IMR-90 (cell line): ENCODE results near the gene IQCE. TPM values are rescaled to one million over a fixed set of nuclear protein-coding genes. Genes with fewer than 3 reads are reported as not detected.

ENCODE experiments used
- ATAC-seq: fragments of 200-7000 bp; cut with Tn5 transposase; 2 replicates; pipeline ENCODE4 v1.9.1; 2020; ENCODE audit warnings: low read depth, mild to moderate bottlenecking, moderate library complexity
- BruUV-seq: library from RNA; stranded (reverse); fragments of 400-500 nt; replicated peaks from 2 replicates; lab custom pipeline; 2021; lab: Mats Ljungman, UMichigan
- CTCF ChIA-PET: fragments of 300-600 bp; formaldehyde crosslinking; extraction: SDS; loops from one replicate; lab custom pipeline; 2021; ENCODE audit warnings: antibody characterized with exemption; lab: Yijun Ruan, JAX
- POLR2A ChIA-PET: fragments of 300-600 bp; sonication (Branson Sonifier 250); formaldehyde crosslinking; loops from one replicate; lab custom pipeline; 2022; ENCODE audit warnings: antibody characterized with exemption; ENCODE audit not compliant: unreplicated experiment; lab: Charles Lee
- DNase-seq: peaks from one replicate; pipeline ENCODE4 v3.0.0; 2013
- H2AFZ ChIP-seq: replicated peaks from 2 replicates; pipeline ENCODE3; 2013; ENCODE audit warnings: low read length, mild to moderate bottlenecking; ENCODE audit not compliant: poor library complexity
- H2AK5ac ChIP-seq: 2 replicates; pipeline ENCODE4 v1.6.1; 2013; ENCODE audit warnings: low read depth, low read length, inconsistent platforms
- H2AK9ac ChIP-seq: replicated peaks from 2 replicates; pipeline ENCODE3; 2013; ENCODE audit warnings: mild to moderate bottlenecking, low read depth, low read length, moderate library complexity; ENCODE audit not compliant: poor library complexity
- H2BK120ac ChIP-seq: 2 replicates; pipeline ENCODE4 v1.6.1; 2013; ENCODE audit warnings: low read depth, low read length, inconsistent platforms
- H2BK15ac ChIP-seq: 3 replicates; pipeline ENCODE4 v1.6.1; 2013; ENCODE audit warnings: low read depth, low read length, inconsistent platforms
- H2BK20ac ChIP-seq: 2 replicates; pipeline ENCODE4 v1.6.1; 2013; ENCODE audit warnings: low read depth, mild to moderate bottlenecking, inconsistent platforms, low read length, moderate library complexity
- H2BK5ac ChIP-seq: 2 replicates; pipeline ENCODE4 v1.6.1; 2013; ENCODE audit warnings: mild to moderate bottlenecking, low read depth, low read length, inconsistent platforms; ENCODE audit not compliant: poor library complexity, severe bottlenecking
- H3K14ac ChIP-seq: replicated peaks from 2 replicates; pipeline ENCODE4 v1.6.1; 2013; ENCODE audit warnings: low read depth, low read length, inconsistent platforms
- H3K18ac ChIP-seq: 2 replicates; pipeline ENCODE4 v1.6.1; 2013; ENCODE audit warnings: low read depth, low read length, control low read depth
- H3K23ac ChIP-seq: 2 replicates; pipeline ENCODE4 v1.6.1; 2013; ENCODE audit warnings: low read depth, low read length, inconsistent platforms
- H3K27ac ChIP-seq: 2 replicates; pipeline ENCODE4 v1.5.1; 2013; ENCODE audit warnings: mild to moderate bottlenecking, control low read depth, low read length; ENCODE audit not compliant: insufficient read depth
- H3K27me3 ChIP-seq: 2 replicates; pipeline ENCODE4 v1.6.1; 2013; ENCODE audit warnings: low read length; ENCODE audit not compliant: control insufficient read depth, insufficient read depth
- H3K36me3 ChIP-seq: 2 replicates; pipeline ENCODE4 v1.6.1; 2013; ENCODE audit warnings: low read length, mixed read lengths; ENCODE audit not compliant: control insufficient read depth, insufficient read depth
- H3K4ac ChIP-seq: 2 replicates; pipeline ENCODE4 v1.6.1; 2013; ENCODE audit warnings: low read depth, low read length, inconsistent platforms
- H3K4me1 ChIP-seq: 2 replicates; pipeline ENCODE4 v1.6.1; 2013; ENCODE audit warnings: low read length, mixed read lengths; ENCODE audit not compliant: control insufficient read depth, insufficient read depth
- H3K4me2 ChIP-seq: 2 replicates; pipeline ENCODE4 v1.6.1; 2013; ENCODE audit warnings: low read depth, mild to moderate bottlenecking, control low read depth, low read length, moderate library complexity
- H3K4me3 ChIP-seq: 2 replicates; pipeline ENCODE4 v1.5.1; 2013; ENCODE audit warnings: low read depth, mild to moderate bottlenecking, control low read depth, low read length, moderate library complexity; ENCODE audit not compliant: insufficient read depth
- H3K56ac ChIP-seq: 2 replicates; pipeline ENCODE4 v1.6.1; 2013; ENCODE audit warnings: low read length, inconsistent platforms; ENCODE audit not compliant: insufficient read depth; ENCODE audit errors: extremely low read depth
- H3K79me1 ChIP-seq, 2 experiments: 2 replicates each; pipeline ENCODE4 v1.6.1; 2013; ENCODE audit warnings: low read length in 2 of 2, inconsistent platforms in 1 of 2, low read depth in 1 of 2
- H3K9ac ChIP-seq: 2 replicates; pipeline ENCODE4 v1.6.1; 2013; ENCODE audit warnings: low read depth, low read length, control low read depth
- H3K9me1 ChIP-seq: 2 replicates; pipeline ENCODE4 v1.6.1; 2013; ENCODE audit warnings: low read length, inconsistent platforms; ENCODE audit not compliant: insufficient read depth
- H3K9me3 ChIP-seq: 2 replicates; pipeline ENCODE4 v1.6.1; 2013; ENCODE audit warnings: low read length; ENCODE audit not compliant: control insufficient read depth, insufficient read depth
- H4K20me1 ChIP-seq: 2 replicates; pipeline ENCODE4 v1.6.1; 2013; ENCODE audit warnings: low read length, inconsistent platforms; ENCODE audit not compliant: insufficient read depth
- H4K5ac ChIP-seq: 2 replicates; pipeline ENCODE4 v1.6.1; 2013; ENCODE audit warnings: mild to moderate bottlenecking, low read depth, low read length, control low read depth
- H4K8ac ChIP-seq, 2 experiments: 2 replicates each; pipeline ENCODE4 v1.6.1; 2013; ENCODE audit warnings: low read depth in 2 of 2, low read length in 2 of 2, control low read depth in 1 of 2, inconsistent platforms in 1 of 2
- H4K91ac ChIP-seq: 2 replicates; pipeline ENCODE4 v1.6.1; 2013; ENCODE audit warnings: low read depth, low read length, inconsistent platforms; ENCODE audit not compliant: insufficient read depth
- BHLHE40 ChIP-seq: fragments of 150-350 bp; IDR thresholded peaks from 2 replicates; pipeline ENCODE4 v1.6.1; 2016; ENCODE audit warnings: mild to moderate bottlenecking, low read depth, low read length
- CEBPB ChIP-seq: IDR thresholded peaks from 2 replicates; pipeline ENCODE4 v1.6.1; 2012; ENCODE audit warnings: low read depth, low read length, improper control_type of control experiment
- CHD1 ChIP-seq: IDR thresholded peaks from 2 replicates; pipeline ENCODE4 v1.6.1; 2012; ENCODE audit warnings: low read depth, low read length, improper control_type of control experiment
- CTCF ChIP-seq: conservative IDR thresholded peaks from 2 replicates; pipeline ENCODE4 v1.5.1; 2012; ENCODE audit warnings: mild to moderate bottlenecking, low read depth, low read length, improper control_type of control experiment
- ELK1 ChIP-seq: fragments of 150-350 bp; IDR thresholded peaks from 2 replicates; pipeline ENCODE4 v1.6.1; 2016; ENCODE audit warnings: low read depth, mild to moderate bottlenecking, low read length, moderate library complexity, borderline replicate concordance
- MAFK ChIP-seq: IDR thresholded peaks from 2 replicates; pipeline ENCODE4 v1.6.1; 2012; ENCODE audit warnings: low read depth, low read length, improper control_type of control experiment
- MAZ ChIP-seq: IDR thresholded peaks from 2 replicates; pipeline ENCODE4 v1.6.1; 2012; ENCODE audit warnings: low read depth, mild to moderate bottlenecking, low read length, improper control_type of control experiment, moderate library complexity, borderline replicate concordance
- NFE2L2 ChIP-seq: fragments of 150-350 bp; IDR thresholded peaks from 2 replicates; pipeline ENCODE4 v1.6.1; 2016; ENCODE audit warnings: low read depth, mild to moderate bottlenecking, low read length
- POLR2A ChIP-seq: IDR thresholded peaks from 2 replicates; pipeline ENCODE4 v1.6.1; 2012; ENCODE audit warnings: mild to moderate bottlenecking, low read depth, low read length
- RAD21 ChIP-seq: IDR thresholded peaks from 2 replicates; pipeline ENCODE4 v1.6.1; 2012; ENCODE audit warnings: low read length, improper control_type of control experiment
- RCOR1 ChIP-seq: IDR thresholded peaks from 2 replicates; pipeline ENCODE4 v1.6.1; 2012; ENCODE audit warnings: mild to moderate bottlenecking, low read length, improper control_type of control experiment; ENCODE audit not compliant: insufficient replicate concordance
- RFX5 ChIP-seq: IDR thresholded peaks from 2 replicates; pipeline ENCODE4 v1.8.0; 2012; ENCODE audit warnings: low read depth, mild to moderate bottlenecking, low read length, moderate library complexity
- SMC3 ChIP-seq: fragments of 150-350 bp; IDR thresholded peaks from 2 replicates; pipeline ENCODE4 v1.6.1; 2016; ENCODE audit warnings: low read depth, mild to moderate bottlenecking, antibody characterized with exemption, low read length, moderate library complexity
- WGBS, 2 experiments: methylation state at CpG; one replicate each; pipeline versions ENCODE4 v1.1.5 to v1.1.7; 2013; ENCODE audit warnings: missing lambda C conversion rate in 2 of 2; ENCODE audit not compliant: insufficient read length in 1 of 2; ENCODE audit errors: extremely low coverage in 2 of 2; 5-methylcytosine and 5-hydroxymethylcytosine counted together
- dilution Hi-C: fragments of 300-500 bp; cut with HindIII; formaldehyde crosslinking; loops from one replicate; pipeline ENCODE4 v1.14.3; 2018; ENCODE audit warnings: low sequenced_read_pairs; ENCODE audit not compliant: unreplicated experiment
- in situ Hi-C: fragments of 300-500 bp; cut with MboI; formaldehyde crosslinking; loops from 3 replicates; pipeline ENCODE4 v1.14.3; 2019; ENCODE audit warnings: low sequenced_read_pairs, inconsistent platforms, mixed read lengths
- intact Hi-C: fragments of 100-400 bp; cut with micrococcal nuclease; formaldehyde crosslinking; loops from 2 replicates; pipeline ENCODE4 v1.10.0; 2022
- polyA plus RNA-seq, 3 experiments: library from polyadenylated mRNA; depleted of rRNA; stranded (reverse); fragments of >200 nt; gene quantifications; 2 replicates each; pipeline ENCODE4 v1.2.3, GENCODE V29; 2012; ENCODE audit warnings: low replicate concordance in 1 of 3
- total RNA-seq: library from RNA; depleted of rRNA; stranded (reverse); fragments of >200 nt; gene quantifications from 2 replicates; pipeline ENCODE4 v1.2.3, GENCODE V29; 2012
- TF ChIP-seq, protein P1 (sequence below): fragments of 150-350 bp; IDR thresholded peaks from 2 replicates; pipeline ENCODE4 v1.6.1; 2017; ENCODE audit warnings: mild to moderate bottlenecking, antibody characterized with exemption, low read length, low read depth

The IQCE gene
- total and polyA plus RNA-seq, 2 of the 4 experiments (the other 2 are of a cell fraction): 5.0 to 6.3 TPM

GRCh38 chr7:2607923-2608904, 49.4 kb downstream of the IQCE start:
- in situ Hi-C loops: no loop called here
- Histone ChIP-seq H2BK15ac (no peak overlapping the region), H3K18ac (no peak overlapping the region), H3K23ac (no peak overlapping the region), H2BK120ac (no peak overlapping the region), H3K56ac (no peak overlapping the region), H3K9ac (no peak overlapping the region), H3K9me1 (no peaks in the 10 kb centered on the region), H3K9me3 (no peaks in the 10 kb centered on the region), H2BK5ac (no peak overlapping the region), H2AFZ (no peak overlapping the region), H3K4me1 (no peaks in the 10 kb centered on the region), H3K4me2 (no peak overlapping the region), H3K4ac (no peak overlapping the region), H2AK5ac (0 out of 2 replicates have a peak overlapping the region, but pooled peaks have one; percentile 48), H4K91ac (no peak overlapping the region), H3K14ac (no peak overlapping the region), H3K79me1 (no peaks in the 10 kb centered on the region), H3K27ac (no peak overlapping the region), H4K8ac (no peak overlapping the region), H3K4me3 (no peak overlapping the region), H2BK20ac (no peak overlapping the region), H3K27me3 (no peaks in the 10 kb centered on the region), H4K20me1 (no peaks in the 10 kb centered on the region; the same call in 1 of the 2 replicates), H3K36me3 (peaks cover 5% of the 10 kb centered on the region; the same call in 1 of the 2 replicates), H4K5ac (no peak overlapping the region), H2AK9ac (no peak overlapping the region)
- no peak for DNase-seq
- intact Hi-C loops: no loop called here
- 91% methylated on average over 17 of the region's 37 CpGs; no CpG with 5 or more reads in 1 of the 2 experiments for WGBS, 2 experiments
- BruUV-seq: no TSS peak
- POLR2A ChIA-PET: no interaction called here
- no peak for ATAC-seq
- CTCF ChIA-PET: interaction anchor here (0.9 to 1.8 kb wide), 3 partner anchors 10 to 225 kb away, joined by 3 to 6 read pairs (median 4); no protein-coding TSS in a partner anchor
- dilution Hi-C loops: no loop called here
- TF ChIP-seq RCOR1 (no peak), ELK1 (no peak), CEBPB (no peak), RAD21 (no peak), NFE2L2 (no peak), RFX5 (no peak), POLR2A (no peak), CHD1 (no peak), SMC3 (no peak), BHLHE40 (no peak), CTCF (no peak), MAFK (no peak), MAZ (no peak)
- TF ChIP-seq, protein P1, sequence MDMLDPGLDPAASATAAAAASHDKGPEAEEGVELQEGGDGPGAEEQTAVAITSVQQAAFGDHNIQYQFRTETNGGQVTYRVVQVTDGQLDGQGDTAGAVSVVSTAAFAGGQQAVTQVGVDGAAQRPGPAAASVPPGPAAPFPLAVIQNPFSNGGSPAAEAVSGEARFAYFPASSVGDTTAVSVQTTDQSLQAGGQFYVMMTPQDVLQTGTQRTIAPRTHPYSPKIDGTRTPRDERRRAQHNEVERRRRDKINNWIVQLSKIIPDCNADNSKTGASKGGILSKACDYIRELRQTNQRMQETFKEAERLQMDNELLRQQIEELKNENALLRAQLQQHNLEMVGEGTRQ: no peak
